Measurements from ENCODE around the gene TUBG2. TPM values are rescaled to one million over a fixed set of nuclear protein-coding genes. Genes with fewer than 3 reads are reported as not detected.

The TUBG2 gene
- polyA plus RNA-seq, 1 donor from 2014 or later = 24.9 TPM

- H3K36me3 ChIP-seq (ENCODE audit: insufficient read depth, low read length) = no peaks in the 10 kb centered on the region
- H3K4me3 ChIP-seq (ENCODE audit: low read length) = no peak overlapping the region
Measured at GRCh38 chr17:42691021-42691545, 32.0 kb downstream of the TUBG2 start.

GRCh38 chr17:42692489-42692888 lies 33.4 kb downstream of the TUBG2 start:
- Histone ChIP-seq H3K9me3 (ENCODE audit: low read length) (no peaks in the 10 kb centered on the region), H3K9me2 (ENCODE audit: insufficient read depth, low read length) (no peaks in the 10 kb centered on the region), H3K27me3 (ENCODE audit: insufficient read depth, low read depth, low read length) (no peaks in the 10 kb centered on the region), H3K9ac (ENCODE audit: low read length) (no peak overlapping the region), H3K36me3 (ENCODE audit: insufficient read depth, low read length) (no peaks in the 10 kb centered on the region), H4K20me1 (ENCODE audit: insufficient read depth) (no peaks in the 10 kb centered on the region), H3K4me2 (ENCODE audit: low read length) (no peak overlapping the region), H3K4me3 (ENCODE audit: low read length) (no peak overlapping the region), H2AFZ (ENCODE audit: low read depth, low read length) (no peak overlapping the region), H3K27ac (ENCODE audit: low read length) (no peak overlapping the region), H3F3A (ENCODE audit: insufficient read depth, low read length, poor library complexity, severe bottlenecking) (no peaks in the 10 kb centered on the region), H3K79me2 (replicated peaks; ENCODE audit: insufficient read depth, low read length) (no peaks in the 10 kb centered on the region)
- no peak for TF ChIP-seq SMC3 (conservative IDR thresholded peaks at IDR 0.05; ENCODE audit: poor library complexity)
- TF ChIP-seq RAD21 (conservative IDR thresholded peaks at IDR 0.05) = no peak
- no peak for TF ChIP-seq EZH2 (IDR thresholded peaks at IDR 0.05; ENCODE audit: borderline replicate concordance, insufficient read depth, low read length, poor library complexity, severe bottlenecking)
- TF ChIP-seq TAF1 (IDR thresholded peaks at IDR 0.05; ENCODE audit: low read depth) = no peak
- TF ChIP-seq REST (IDR thresholded peaks at IDR 0.05; ENCODE audit: borderline replicate concordance) = no peak

More at GRCh38 chr17:42691021-42691545, 32.0 kb downstream of the TUBG2 start:
- H3K9me2 ChIP-seq (ENCODE audit: insufficient read depth, low read length) = no peaks in the 10 kb centered on the region
- H3K9ac ChIP-seq (ENCODE audit: low read length) = no peak overlapping the region
- no peak overlapping the region for H3K4me2 ChIP-seq (ENCODE audit: low read length)
- no peaks in the 10 kb centered on the region for H3F3A ChIP-seq (ENCODE audit: insufficient read depth, low read length, poor library complexity, severe bottlenecking)
- no peaks in the 10 kb centered on the region for H3K27me3 ChIP-seq (ENCODE audit: insufficient read depth, low read depth, low read length)
- no peak overlapping the region for H2AFZ ChIP-seq (ENCODE audit: low read depth, low read length)
- no peaks in the 10 kb centered on the region for H3K9me3 ChIP-seq (ENCODE audit: low read length)
- H3K27ac ChIP-seq (ENCODE audit: low read length) = no peak overlapping the region
- TF ChIP-seq SMC3 (conservative IDR thresholded peaks at IDR 0.05; ENCODE audit: poor library complexity) (no peak), MXI1 (conservative IDR thresholded peaks at IDR 0.05; ENCODE audit: poor library complexity, severe bottlenecking) (no peak), RAD21 (conservative IDR thresholded peaks at IDR 0.05) (no peak), EP300 (conservative IDR thresholded peaks at IDR 0.05; ENCODE audit: poor library complexity, severe bottlenecking) (no peak), CTCF (IDR thresholded peaks at IDR 0.05; ENCODE audit: poor library complexity, severe bottlenecking) (no peak), TAF1 (IDR thresholded peaks at IDR 0.05; ENCODE audit: low read depth) (no peak), REST (IDR thresholded peaks at IDR 0.05; ENCODE audit: borderline replicate concordance) (no peak), POLR2AphosphoS5 (IDR thresholded peaks at IDR 0.05) (no peak), EZH2 (IDR thresholded peaks at IDR 0.05; ENCODE audit: borderline replicate concordance, insufficient read depth, low read length, poor library complexity, severe bottlenecking) (no peak)
- H3K79me2 ChIP-seq (replicated peaks; ENCODE audit: insufficient read depth, low read length) = no peaks in the 10 kb centered on the region
- H4K20me1 ChIP-seq (ENCODE audit: insufficient read depth) = no peaks in the 10 kb centered on the region

All from neural cell (in vitro differentiated cells).